Measurements from ENCODE around the gene PTPRA.

DNA sequence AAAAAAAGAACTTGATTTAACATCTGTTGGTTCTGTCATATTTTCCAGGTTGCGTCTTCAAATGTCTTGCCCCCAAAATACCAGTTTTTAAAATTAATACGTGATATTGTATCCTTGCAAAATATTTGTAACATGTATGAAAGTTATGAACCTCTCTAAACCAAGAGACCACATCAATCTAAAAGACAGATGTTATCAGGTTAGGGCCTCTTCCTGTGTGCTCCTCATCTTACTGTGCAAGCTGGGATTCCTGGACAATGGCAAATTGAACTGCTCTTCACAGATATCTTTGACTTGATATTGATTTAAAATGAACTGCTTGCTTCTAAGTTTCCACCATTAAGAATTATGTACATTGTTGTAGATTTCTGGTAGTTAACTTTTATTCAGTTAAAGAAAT is 47.5 kb upstream of the PTPRA start:
- TF ChIP-seq TAF1 (conservative IDR thresholded peaks at IDR 0.05) = no peak
- TF ChIP-seq, protein P1, sequence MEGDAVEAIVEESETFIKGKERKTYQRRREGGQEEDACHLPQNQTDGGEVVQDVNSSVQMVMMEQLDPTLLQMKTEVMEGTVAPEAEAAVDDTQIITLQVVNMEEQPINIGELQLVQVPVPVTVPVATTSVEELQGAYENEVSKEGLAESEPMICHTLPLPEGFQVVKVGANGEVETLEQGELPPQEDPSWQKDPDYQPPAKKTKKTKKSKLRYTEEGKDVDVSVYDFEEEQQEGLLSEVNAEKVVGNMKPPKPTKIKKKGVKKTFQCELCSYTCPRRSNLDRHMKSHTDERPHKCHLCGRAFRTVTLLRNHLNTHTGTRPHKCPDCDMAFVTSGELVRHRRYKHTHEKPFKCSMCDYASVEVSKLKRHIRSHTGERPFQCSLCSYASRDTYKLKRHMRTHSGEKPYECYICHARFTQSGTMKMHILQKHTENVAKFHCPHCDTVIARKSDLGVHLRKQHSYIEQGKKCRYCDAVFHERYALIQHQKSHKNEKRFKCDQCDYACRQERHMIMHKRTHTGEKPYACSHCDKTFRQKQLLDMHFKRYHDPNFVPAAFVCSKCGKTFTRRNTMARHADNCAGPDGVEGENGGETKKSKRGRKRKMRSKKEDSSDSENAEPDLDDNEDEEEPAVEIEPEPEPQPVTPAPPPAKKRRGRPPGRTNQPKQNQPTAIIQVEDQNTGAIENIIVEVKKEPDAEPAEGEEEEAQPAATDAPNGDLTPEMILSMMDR (IDR thresholded peaks at IDR 0.05; ENCODE audit: low read depth, low read length, missing input control) = no peak
- TF ChIP-seq SP1 (IDR thresholded peaks at IDR 0.05) = no peak
- no peak for TF ChIP-seq RXRA (IDR thresholded peaks at IDR 0.05)
- no peak for TF ChIP-seq RAD21 (IDR thresholded peaks at IDR 0.05)
- no peak for TF ChIP-seq YY1 (IDR thresholded peaks at IDR 0.05)
- TF ChIP-seq, protein P2, sequence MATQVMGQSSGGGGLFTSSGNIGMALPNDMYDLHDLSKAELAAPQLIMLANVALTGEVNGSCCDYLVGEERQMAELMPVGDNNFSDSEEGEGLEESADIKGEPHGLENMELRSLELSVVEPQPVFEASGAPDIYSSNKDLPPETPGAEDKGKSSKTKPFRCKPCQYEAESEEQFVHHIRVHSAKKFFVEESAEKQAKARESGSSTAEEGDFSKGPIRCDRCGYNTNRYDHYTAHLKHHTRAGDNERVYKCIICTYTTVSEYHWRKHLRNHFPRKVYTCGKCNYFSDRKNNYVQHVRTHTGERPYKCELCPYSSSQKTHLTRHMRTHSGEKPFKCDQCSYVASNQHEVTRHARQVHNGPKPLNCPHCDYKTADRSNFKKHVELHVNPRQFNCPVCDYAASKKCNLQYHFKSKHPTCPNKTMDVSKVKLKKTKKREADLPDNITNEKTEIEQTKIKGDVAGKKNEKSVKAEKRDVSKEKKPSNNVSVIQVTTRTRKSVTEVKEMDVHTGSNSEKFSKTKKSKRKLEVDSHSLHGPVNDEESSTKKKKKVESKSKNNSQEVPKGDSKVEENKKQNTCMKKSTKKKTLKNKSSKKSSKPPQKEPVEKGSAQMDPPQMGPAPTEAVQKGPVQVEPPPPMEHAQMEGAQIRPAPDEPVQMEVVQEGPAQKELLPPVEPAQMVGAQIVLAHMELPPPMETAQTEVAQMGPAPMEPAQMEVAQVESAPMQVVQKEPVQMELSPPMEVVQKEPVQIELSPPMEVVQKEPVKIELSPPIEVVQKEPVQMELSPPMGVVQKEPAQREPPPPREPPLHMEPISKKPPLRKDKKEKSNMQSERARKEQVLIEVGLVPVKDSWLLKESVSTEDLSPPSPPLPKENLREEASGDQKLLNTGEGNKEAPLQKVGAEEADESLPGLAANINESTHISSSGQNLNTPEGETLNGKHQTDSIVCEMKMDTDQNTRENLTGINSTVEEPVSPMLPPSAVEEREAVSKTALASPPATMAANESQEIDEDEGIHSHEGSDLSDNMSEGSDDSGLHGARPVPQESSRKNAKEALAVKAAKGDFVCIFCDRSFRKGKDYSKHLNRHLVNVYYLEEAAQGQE (IDR thresholded peaks at IDR 0.05) = no peak
- TF ChIP-seq, protein P3, sequence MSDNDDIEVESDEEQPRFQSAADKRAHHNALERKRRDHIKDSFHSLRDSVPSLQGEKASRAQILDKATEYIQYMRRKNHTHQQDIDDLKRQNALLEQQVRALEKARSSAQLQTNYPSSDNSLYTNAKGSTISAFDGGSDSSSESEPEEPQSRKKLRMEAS (IDR thresholded peaks at IDR 0.05) = no peak
- TF ChIP-seq HNF4A (conservative IDR thresholded peaks at IDR 0.05) = no peak
- no peak for TF ChIP-seq GABPA (IDR thresholded peaks at IDR 0.05 in 1 of 2, conservative IDR thresholded peaks at IDR 0.05 in 1 of 2)
- TF ChIP-seq NR2F2 (IDR thresholded peaks at IDR 0.05) = no peak
